GM23338 (cell line): ENCODE results near the gene SCPEP1. TPM values are rescaled to one million over a fixed set of nuclear protein-coding genes. Genes with fewer than 3 reads are reported as not detected.

Experiments used
- ATAC-seq: fragments of 200-7000 bp; cut with Tn5 transposase; 3 replicates; pipeline ENCODE4 v1.9.1; 2020
- DNase-seq: peaks from one replicate; pipeline ENCODE4 v3.0.0-alpha.2; 2015; ENCODE audit warnings: low spot score
- H2AFZ ChIP-seq: fragments of 200-600 bp; sonication (generic); 2 replicates; pipeline ENCODE4 v1.8.0; 2016; ENCODE audit warnings: antibody characterized with exemption, mild to moderate bottlenecking, moderate library complexity
- H3F3A ChIP-seq: fragments of 200-600 bp; sonication (generic); replicated peaks from 2 replicates; pipeline ENCODE4 v1.8.0; 2017; ENCODE audit warnings: antibody characterized with exemption, mixed run types, low read depth
- H3K27ac ChIP-seq: fragments of 200-600 bp; sonication (generic); 2 replicates; pipeline ENCODE4 v1.6.1; 2016; ENCODE audit warnings: low read depth
- H3K27me3 ChIP-seq: fragments of 200-600 bp; sonication (generic); 2 replicates; pipeline ENCODE4 v1.8.0; 2016; ENCODE audit warnings: mild to moderate bottlenecking, mixed run types, moderate library complexity; ENCODE audit not compliant: insufficient read depth
- H3K36me3 ChIP-seq: fragments of 200-600 bp; sonication (generic); 2 replicates; pipeline ENCODE4 v1.8.0; 2016; ENCODE audit warnings: mild to moderate bottlenecking; ENCODE audit not compliant: insufficient read depth
- H3K4me1 ChIP-seq: fragments of 200-600 bp; sonication (generic); 2 replicates; pipeline ENCODE4 v1.8.0; 2016; ENCODE audit warnings: mild to moderate bottlenecking, moderate library complexity; ENCODE audit not compliant: insufficient read depth
- H3K4me2 ChIP-seq: fragments of 200-600 bp; sonication (generic); 2 replicates; pipeline ENCODE4 v1.7.1; 2017; ENCODE audit warnings: mixed run types
- H3K4me3 ChIP-seq: fragments of 200-600 bp; sonication (generic); 2 replicates; pipeline ENCODE4 v1.6.1; 2016; ENCODE audit warnings: mixed run types
- H3K79me2 ChIP-seq: fragments of 200-600 bp; sonication (generic); replicated peaks from 2 replicates; pipeline ENCODE4 v1.8.0; 2017; ENCODE audit warnings: mild to moderate bottlenecking; ENCODE audit not compliant: insufficient read depth
- H3K9me2 ChIP-seq: fragments of 200-600 bp; sonication (generic); 2 replicates; pipeline ENCODE4 v1.8.0; 2017; ENCODE audit not compliant: insufficient read depth
- H4K20me1 ChIP-seq: fragments of 200-600 bp; sonication (generic); replicated peaks from 2 replicates; pipeline ENCODE4 v1.8.0; 2017; ENCODE audit warnings: mild to moderate bottlenecking; ENCODE audit not compliant: insufficient read depth
- H3K27ac Mint-ChIP-seq: 2 replicates; pipeline ENCODE4 v1.8.0; 2020; ENCODE audit warnings: inconsistent platforms, mild to moderate bottlenecking, moderate library complexity, mixed read lengths
- H3K27me3 Mint-ChIP-seq: 3 replicates; pipeline ENCODE4 v1.8.0; 2022; ENCODE audit warnings: low read depth, mild to moderate bottlenecking, moderate library complexity, mixed read lengths, inconsistent platforms; ENCODE audit not compliant: insufficient read depth, poor library complexity
- H3K36me3 Mint-ChIP-seq: 3 replicates; pipeline ENCODE4 v1.8.0; 2021; ENCODE audit warnings: low read depth, mild to moderate bottlenecking, inconsistent platforms, moderate library complexity, mixed read lengths
- H3K4me1 Mint-ChIP-seq: 3 replicates; pipeline ENCODE4 v1.8.0; 2020; ENCODE audit warnings: mild to moderate bottlenecking, inconsistent platforms, mixed read lengths
- H3K4me3 Mint-ChIP-seq: 3 replicates; pipeline ENCODE4 v1.8.0; 2021; ENCODE audit warnings: moderate library complexity, mild to moderate bottlenecking, inconsistent platforms, mixed read lengths
- H3K9me3 Mint-ChIP-seq: 3 replicates; pipeline ENCODE4 v1.8.0; 2020; ENCODE audit warnings: moderate library complexity, mild to moderate bottlenecking, inconsistent platforms, mixed read lengths
- CREB1 ChIP-seq: fragments of 250-450 bp; sonication (Bioruptor Pico); IDR thresholded peaks from 2 replicates; pipeline ENCODE4 v1.5.0; 2020; ENCODE audit warnings: low read depth, mild to moderate bottlenecking, moderate library complexity
- EZH2 ChIP-seq: fragments of 200-600 bp; sonication (generic); IDR thresholded peaks from one replicate; pipeline ENCODE4 v1.8.0; 2017; ENCODE audit warnings: antibody characterized with exemption, mild to moderate bottlenecking, low read depth; ENCODE audit not compliant: unreplicated experiment
- EZH2phosphoT487 ChIP-seq: fragments of 200-600 bp; sonication (generic); IDR thresholded peaks from one replicate; pipeline ENCODE4 v1.8.1; 2018; ENCODE audit warnings: antibody characterized with exemption; ENCODE audit not compliant: unreplicated experiment
- JUNB ChIP-seq: IDR thresholded peaks from one replicate; pipeline ENCODE4 v1.6.1; 2016; ENCODE audit warnings: antibody characterized with exemption; ENCODE audit not compliant: unreplicated experiment
- NANOG ChIP-seq: IDR thresholded peaks from 2 replicates; pipeline ENCODE4 v1.6.1; 2016; ENCODE audit warnings: antibody characterized with exemption, borderline replicate concordance
- POLR2AphosphoS5 ChIP-seq: IDR thresholded peaks from 2 replicates; pipeline ENCODE4 v1.6.1; 2016; ENCODE audit warnings: antibody characterized with exemption, low read depth
- STAT1 ChIP-seq: IDR thresholded peaks from one replicate; pipeline ENCODE4 v1.6.1; 2016; ENCODE audit warnings: antibody characterized with exemption; ENCODE audit not compliant: unreplicated experiment
- ZNF114 ChIP-seq: fragments of 250-450 bp; sonication (Bioruptor Pico); IDR thresholded peaks from 2 replicates; pipeline ENCODE4 v1.5.0; 2020; ENCODE audit warnings: mild to moderate bottlenecking, moderate library complexity
- ZNF331 ChIP-seq: fragments of 250-450 bp; sonication (Bioruptor Pico); IDR thresholded peaks from 2 replicates; pipeline ENCODE4 v1.5.0; 2020; ENCODE audit warnings: low read depth, mild to moderate bottlenecking, moderate library complexity
- polyA plus RNA-seq: library from polyadenylated mRNA; unstranded; fragments of >200 nt; fragmentation: Nextera tagmentation; extraction: Ambion mirVana; gene quantifications from 2 replicates; pipeline ENCODE4 v1.2.1, GENCODE V29; 2016
- total RNA-seq: library from RNA; depleted of rRNA; stranded (reverse); fragments of >200 nt; shearing (Covaris generic); gene quantifications from 2 replicates; pipeline ENCODE4 v1.2.3, GENCODE V29; 2014
- TF ChIP-seq, protein P1 (sequence below): IDR thresholded peaks from 2 replicates; pipeline ENCODE4 v1.6.1; 2016; ENCODE audit warnings: antibody characterized with exemption
- TF ChIP-seq, protein P2 (sequence below): IDR thresholded peaks from one replicate; pipeline ENCODE4 v1.6.1; 2018; ENCODE audit warnings: antibody characterized with exemption; ENCODE audit not compliant: unreplicated experiment
- TF ChIP-seq, protein P3 (sequence below), 2 experiments: fragments of 200-600 bp in 1 of 2; sonication (generic) in 1 of 2; conservative IDR thresholded peaks; 2 replicates each; pipeline versions ENCODE4 v1.5.1 to v1.6.1; 2016 to 2017; ENCODE audit warnings: antibody characterized with exemption in 2 of 2, low read depth in 2 of 2, mild to moderate bottlenecking in 2 of 2, moderate library complexity in 1 of 2
- TF ChIP-seq, protein P4 (sequence below): fragments of 250-450 bp; sonication (Bioruptor Pico); IDR thresholded peaks from 2 replicates; pipeline ENCODE4 v1.5.0; 2020; ENCODE audit warnings: mild to moderate bottlenecking, moderate library complexity

The SCPEP1 gene
- total and polyA plus RNA-seq, 2 experiments from 2014 or later, result 46.6 to 52.1 TPM

DNA sequence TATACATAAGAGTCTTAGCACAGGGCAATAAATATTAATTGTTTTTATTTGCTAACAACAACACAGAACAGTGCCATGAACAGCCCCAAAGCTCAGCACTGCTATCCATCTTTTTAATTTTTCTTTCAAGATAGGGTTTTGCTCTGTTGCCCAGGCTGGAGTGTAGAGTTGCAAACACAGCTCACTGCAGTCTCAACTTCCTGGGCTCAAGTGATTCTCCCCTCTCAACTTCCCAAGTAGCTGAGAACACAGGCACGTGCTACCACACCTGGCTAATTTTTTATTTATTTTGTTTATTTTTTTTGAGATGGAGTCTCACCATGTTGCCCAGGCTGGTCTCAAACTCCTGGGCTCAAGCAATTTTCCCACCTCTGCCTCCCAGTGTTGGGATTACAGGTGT, 59.5 kb downstream of the SCPEP1 start:
- no peaks in the 10 kb centered on the region for H3F3A ChIP-seq
- H2AFZ ChIP-seq, result no peak overlapping the region
- peaks cover 31% of the 10 kb centered on the region for H3K4me1 Mint-ChIP-seq
- H3K9me3 Mint-ChIP-seq, result no peaks in the 10 kb centered on the region
- H3K79me2 ChIP-seq, result no peaks in the 10 kb centered on the region
- no peaks in the 10 kb centered on the region for H3K9me2 ChIP-seq
- ATAC-seq, result no peak
- H3K36me3 ChIP-seq, result no peaks in the 10 kb centered on the region
- no peak overlapping the region for H3K4me3 ChIP-seq
- H3K4me2 ChIP-seq, result no peak overlapping the region
- no peak overlapping the region for H3K27ac Mint-ChIP-seq
- H4K20me1 ChIP-seq, result no peaks in the 10 kb centered on the region
- H3K27me3 Mint-ChIP-seq, result peaks cover 16% of the 10 kb centered on the region
- no peak overlapping the region for H3K4me3 Mint-ChIP-seq
- no peak for DNase-seq
- no peak overlapping the region for H3K27ac ChIP-seq
- no peaks in the 10 kb centered on the region for H3K27me3 ChIP-seq
- no peak for TF ChIP-seq STAT1
- TF ChIP-seq, protein P1, sequence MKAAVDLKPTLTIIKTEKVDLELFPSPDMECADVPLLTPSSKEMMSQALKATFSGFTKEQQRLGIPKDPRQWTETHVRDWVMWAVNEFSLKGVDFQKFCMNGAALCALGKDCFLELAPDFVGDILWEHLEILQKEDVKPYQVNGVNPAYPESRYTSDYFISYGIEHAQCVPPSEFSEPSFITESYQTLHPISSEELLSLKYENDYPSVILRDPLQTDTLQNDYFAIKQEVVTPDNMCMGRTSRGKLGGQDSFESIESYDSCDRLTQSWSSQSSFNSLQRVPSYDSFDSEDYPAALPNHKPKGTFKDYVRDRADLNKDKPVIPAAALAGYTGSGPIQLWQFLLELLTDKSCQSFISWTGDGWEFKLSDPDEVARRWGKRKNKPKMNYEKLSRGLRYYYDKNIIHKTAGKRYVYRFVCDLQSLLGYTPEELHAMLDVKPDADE, result no peak
- no peak for TF ChIP-seq EZH2phosphoT487
- TF ChIP-seq CREB1 (CRISPR knock-in tag), result no peak
- no peak for TF ChIP-seq EZH2
- no peak for TF ChIP-seq ZNF331 (CRISPR knock-in tag)
- TF ChIP-seq, protein P2, sequence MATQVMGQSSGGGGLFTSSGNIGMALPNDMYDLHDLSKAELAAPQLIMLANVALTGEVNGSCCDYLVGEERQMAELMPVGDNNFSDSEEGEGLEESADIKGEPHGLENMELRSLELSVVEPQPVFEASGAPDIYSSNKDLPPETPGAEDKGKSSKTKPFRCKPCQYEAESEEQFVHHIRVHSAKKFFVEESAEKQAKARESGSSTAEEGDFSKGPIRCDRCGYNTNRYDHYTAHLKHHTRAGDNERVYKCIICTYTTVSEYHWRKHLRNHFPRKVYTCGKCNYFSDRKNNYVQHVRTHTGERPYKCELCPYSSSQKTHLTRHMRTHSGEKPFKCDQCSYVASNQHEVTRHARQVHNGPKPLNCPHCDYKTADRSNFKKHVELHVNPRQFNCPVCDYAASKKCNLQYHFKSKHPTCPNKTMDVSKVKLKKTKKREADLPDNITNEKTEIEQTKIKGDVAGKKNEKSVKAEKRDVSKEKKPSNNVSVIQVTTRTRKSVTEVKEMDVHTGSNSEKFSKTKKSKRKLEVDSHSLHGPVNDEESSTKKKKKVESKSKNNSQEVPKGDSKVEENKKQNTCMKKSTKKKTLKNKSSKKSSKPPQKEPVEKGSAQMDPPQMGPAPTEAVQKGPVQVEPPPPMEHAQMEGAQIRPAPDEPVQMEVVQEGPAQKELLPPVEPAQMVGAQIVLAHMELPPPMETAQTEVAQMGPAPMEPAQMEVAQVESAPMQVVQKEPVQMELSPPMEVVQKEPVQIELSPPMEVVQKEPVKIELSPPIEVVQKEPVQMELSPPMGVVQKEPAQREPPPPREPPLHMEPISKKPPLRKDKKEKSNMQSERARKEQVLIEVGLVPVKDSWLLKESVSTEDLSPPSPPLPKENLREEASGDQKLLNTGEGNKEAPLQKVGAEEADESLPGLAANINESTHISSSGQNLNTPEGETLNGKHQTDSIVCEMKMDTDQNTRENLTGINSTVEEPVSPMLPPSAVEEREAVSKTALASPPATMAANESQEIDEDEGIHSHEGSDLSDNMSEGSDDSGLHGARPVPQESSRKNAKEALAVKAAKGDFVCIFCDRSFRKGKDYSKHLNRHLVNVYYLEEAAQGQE, result no peak
- TF ChIP-seq, protein P3, sequence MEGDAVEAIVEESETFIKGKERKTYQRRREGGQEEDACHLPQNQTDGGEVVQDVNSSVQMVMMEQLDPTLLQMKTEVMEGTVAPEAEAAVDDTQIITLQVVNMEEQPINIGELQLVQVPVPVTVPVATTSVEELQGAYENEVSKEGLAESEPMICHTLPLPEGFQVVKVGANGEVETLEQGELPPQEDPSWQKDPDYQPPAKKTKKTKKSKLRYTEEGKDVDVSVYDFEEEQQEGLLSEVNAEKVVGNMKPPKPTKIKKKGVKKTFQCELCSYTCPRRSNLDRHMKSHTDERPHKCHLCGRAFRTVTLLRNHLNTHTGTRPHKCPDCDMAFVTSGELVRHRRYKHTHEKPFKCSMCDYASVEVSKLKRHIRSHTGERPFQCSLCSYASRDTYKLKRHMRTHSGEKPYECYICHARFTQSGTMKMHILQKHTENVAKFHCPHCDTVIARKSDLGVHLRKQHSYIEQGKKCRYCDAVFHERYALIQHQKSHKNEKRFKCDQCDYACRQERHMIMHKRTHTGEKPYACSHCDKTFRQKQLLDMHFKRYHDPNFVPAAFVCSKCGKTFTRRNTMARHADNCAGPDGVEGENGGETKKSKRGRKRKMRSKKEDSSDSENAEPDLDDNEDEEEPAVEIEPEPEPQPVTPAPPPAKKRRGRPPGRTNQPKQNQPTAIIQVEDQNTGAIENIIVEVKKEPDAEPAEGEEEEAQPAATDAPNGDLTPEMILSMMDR (conservative IDR thresholded peaks at IDR 0.05; ENCODE audit: low read depth in 2 of 2), result no peak
- no peak for TF ChIP-seq NANOG
- no peak for TF ChIP-seq POLR2AphosphoS5
- TF ChIP-seq JUNB, result no peak
- TF ChIP-seq, protein P4, sequence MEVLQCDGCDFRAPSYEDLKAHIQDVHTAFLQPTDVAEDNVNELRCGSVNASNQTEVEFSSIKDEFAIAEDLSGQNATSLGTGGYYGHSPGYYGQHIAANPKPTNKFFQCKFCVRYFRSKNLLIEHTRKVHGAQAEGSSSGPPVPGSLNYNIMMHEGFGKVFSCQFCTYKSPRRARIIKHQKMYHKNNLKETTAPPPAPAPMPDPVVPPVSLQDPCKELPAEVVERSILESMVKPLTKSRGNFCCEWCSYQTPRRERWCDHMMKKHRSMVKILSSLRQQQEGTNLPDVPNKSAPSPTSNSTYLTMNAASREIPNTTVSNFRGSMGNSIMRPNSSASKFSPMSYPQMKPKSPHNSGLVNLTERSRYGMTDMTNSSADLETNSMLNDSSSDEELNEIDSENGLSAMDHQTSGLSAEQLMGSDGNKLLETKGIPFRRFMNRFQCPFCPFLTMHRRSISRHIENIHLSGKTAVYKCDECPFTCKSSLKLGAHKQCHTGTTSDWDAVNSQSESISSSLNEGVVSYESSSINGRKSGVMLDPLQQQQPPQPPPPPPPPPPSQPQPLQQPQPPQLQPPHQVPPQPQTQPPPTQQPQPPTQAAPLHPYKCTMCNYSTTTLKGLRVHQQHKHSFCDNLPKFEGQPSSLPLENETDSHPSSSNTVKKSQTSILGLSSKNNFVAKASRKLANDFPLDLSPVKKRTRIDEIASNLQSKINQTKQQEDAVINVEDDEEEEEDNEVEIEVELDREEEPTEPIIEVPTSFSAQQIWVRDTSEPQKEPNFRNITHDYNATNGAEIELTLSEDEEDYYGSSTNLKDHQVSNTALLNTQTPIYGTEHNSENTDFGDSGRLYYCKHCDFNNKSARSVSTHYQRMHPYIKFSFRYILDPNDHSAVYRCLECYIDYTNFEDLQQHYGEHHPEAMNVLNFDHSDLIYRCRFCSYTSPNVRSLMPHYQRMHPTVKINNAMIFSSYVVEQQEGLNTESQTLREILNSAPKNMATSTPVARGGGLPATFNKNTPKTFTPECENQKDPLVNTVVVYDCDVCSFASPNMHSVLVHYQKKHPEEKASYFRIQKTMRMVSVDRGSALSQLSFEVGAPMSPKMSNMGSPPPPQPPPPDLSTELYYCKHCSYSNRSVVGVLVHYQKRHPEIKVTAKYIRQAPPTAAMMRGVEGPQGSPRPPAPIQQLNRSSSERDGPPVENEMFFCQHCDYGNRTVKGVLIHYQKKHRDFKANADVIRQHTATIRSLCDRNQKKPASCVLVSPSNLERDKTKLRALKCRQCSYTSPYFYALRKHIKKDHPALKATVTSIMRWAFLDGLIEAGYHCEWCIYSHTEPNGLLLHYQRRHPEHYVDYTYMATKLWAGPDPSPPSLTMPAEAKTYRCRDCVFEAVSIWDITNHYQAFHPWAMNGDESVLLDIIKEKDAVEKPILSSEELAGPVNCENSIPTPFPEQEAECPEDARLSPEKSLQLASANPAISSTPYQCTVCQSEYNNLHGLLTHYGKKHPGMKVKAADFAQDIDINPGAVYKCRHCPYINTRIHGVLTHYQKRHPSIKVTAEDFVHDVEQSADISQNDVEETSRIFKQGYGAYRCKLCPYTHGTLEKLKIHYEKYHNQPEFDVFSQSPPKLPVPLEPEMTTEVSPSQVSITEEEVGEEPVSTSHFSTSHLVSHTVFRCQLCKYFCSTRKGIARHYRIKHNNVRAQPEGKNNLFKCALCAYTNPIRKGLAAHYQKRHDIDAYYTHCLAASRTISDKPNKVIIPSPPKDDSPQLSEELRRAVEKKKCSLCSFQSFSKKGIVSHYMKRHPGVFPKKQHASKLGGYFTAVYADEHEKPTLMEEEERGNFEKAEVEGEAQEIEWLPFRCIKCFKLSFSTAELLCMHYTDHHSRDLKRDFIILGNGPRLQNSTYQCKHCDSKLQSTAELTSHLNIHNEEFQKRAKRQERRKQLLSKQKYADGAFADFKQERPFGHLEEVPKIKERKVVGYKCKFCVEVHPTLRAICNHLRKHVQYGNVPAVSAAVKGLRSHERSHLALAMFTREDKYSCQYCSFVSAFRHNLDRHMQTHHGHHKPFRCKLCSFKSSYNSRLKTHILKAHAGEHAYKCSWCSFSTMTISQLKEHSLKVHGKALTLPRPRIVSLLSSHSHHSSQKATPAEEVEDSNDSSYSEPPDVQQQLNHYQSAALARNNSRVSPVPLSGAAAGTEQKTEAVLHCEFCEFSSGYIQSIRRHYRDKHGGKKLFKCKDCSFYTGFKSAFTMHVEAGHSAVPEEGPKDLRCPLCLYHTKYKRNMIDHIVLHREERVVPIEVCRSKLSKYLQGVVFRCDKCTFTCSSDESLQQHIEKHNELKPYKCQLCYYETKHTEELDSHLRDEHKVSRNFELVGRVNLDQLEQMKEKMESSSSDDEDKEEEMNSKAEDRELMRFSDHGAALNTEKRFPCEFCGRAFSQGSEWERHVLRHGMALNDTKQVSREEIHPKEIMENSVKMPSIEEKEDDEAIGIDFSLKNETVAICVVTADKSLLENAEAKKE (CRISPR knock-in tag), result no peak
- TF ChIP-seq ZNF114 (CRISPR knock-in tag), result no peak
- 0 out of 2 replicates have a peak, but pooled peaks cover 5% of the 10 kb centered on the region for H3K4me1 ChIP-seq
- no peaks in the 10 kb centered on the region for H3K36me3 Mint-ChIP-seq
